MG63 (cell line): Measurements from ENCODE around the gene MARCHF6. TPM values are rescaled to one million over a fixed set of nuclear protein-coding genes. Genes with fewer than 3 reads are reported as not detected.
"Not testable (repeated sequence)": the region's sequence is repeated elsewhere in the genome, so short reads cannot be mapped to it uniquely, and the experiment has no call there.

Experiments used
- DNase-seq: peaks from one replicate; pipeline ENCODE4 v3.0.0-alpha.2; 2020
- H3K27me3 ChIP-seq: fragments of 250-450 bp; sonication (Bioruptor Pico); 2 replicates; pipeline ENCODE4 v1.5.1; 2020; ENCODE audit warnings: mild to moderate bottlenecking, moderate library complexity
- H3K36me3 ChIP-seq: fragments of 250-450 bp; sonication (Bioruptor Pico); 2 replicates; pipeline ENCODE4 v1.5.1; 2020; ENCODE audit warnings: mild to moderate bottlenecking, moderate library complexity
- H3K4me3 ChIP-seq: fragments of 250-450 bp; sonication (Bioruptor Pico); 2 replicates; pipeline ENCODE4 v1.5.1; 2020; ENCODE audit warnings: mild to moderate bottlenecking, moderate library complexity
- H3K9me3 ChIP-seq: fragments of 250-450 bp; sonication (Bioruptor Pico); 2 replicates; pipeline ENCODE4 v1.5.1; 2020; ENCODE audit warnings: mild to moderate bottlenecking, moderate library complexity
- total RNA-seq: library from RNA; depleted of rRNA; stranded (reverse); fragments of >200 nt; shearing (Covaris generic); gene quantifications from 2 replicates; pipeline ENCODE4 v1.2.3, GENCODE V29; 2014; ENCODE audit warnings: low replicate concordance

The MARCHF6 gene
- total RNA-seq, 1 experiment from 2014 or later = 72.8 TPM

- DNase-seq = no peak
- H3K4me3 ChIP-seq = no peak overlapping the region
- H3K27me3 ChIP-seq = no peaks in the 10 kb centered on the region
- no peaks in the 10 kb centered on the region for H3K9me3 ChIP-seq
- no peaks in the 10 kb centered on the region for H3K36me3 ChIP-seq
These were observed 17.6 kb upstream of the MARCHF6 start for GRCh38 chr5:10335711-10336470.

- Histone ChIP-seq H3K4me3 (no peak overlapping the region), H3K36me3 (no peaks in the 10 kb centered on the region), H3K9me3 (no peaks in the 10 kb centered on the region), H3K27me3 (no peaks in the 10 kb centered on the region)
- no peak for DNase-seq
These were observed 16.4 kb upstream of the MARCHF6 start for GRCh38 chr5:10337107-10337506.

- no peak for DNase-seq
- Histone ChIP-seq H3K36me3 (no peaks in the 10 kb centered on the region), H3K9me3 (no peaks in the 10 kb centered on the region)
These were observed 15.5 kb upstream of the MARCHF6 start for GRCh38 chr5:10337986-10338385.

GRCh38 chr5:10338686-10339057 is 14.8 kb upstream of the MARCHF6 start:
- Histone ChIP-seq H3K9me3 (no peaks in the 10 kb centered on the region), H3K36me3 (no peaks in the 10 kb centered on the region), H3K4me3 (no peak overlapping the region), H3K27me3 (no peaks in the 10 kb centered on the region)
- DNase-seq = no peak

More at GRCh38 chr5:10337986-10338385, 15.5 kb upstream of the MARCHF6 start:
- no peak overlapping the region for H3K4me3 ChIP-seq
- no peaks in the 10 kb centered on the region for H3K27me3 ChIP-seq

GRCh38 chr5:10339058-10339811 is 14.3 kb upstream of the MARCHF6 start:
- Histone ChIP-seq H3K4me3 (no peak overlapping the region), H3K36me3 (no peaks in the 10 kb centered on the region), H3K27me3 (no peaks in the 10 kb centered on the region), H3K9me3 (no peaks in the 10 kb centered on the region)
- no peak for DNase-seq

- H3K36me3 ChIP-seq = no peaks in the 10 kb centered on the region
- no peak overlapping the region for H3K4me3 ChIP-seq
- no peaks in the 10 kb centered on the region for H3K27me3 ChIP-seq
- DNase-seq = no peak
- no peaks in the 10 kb centered on the region for H3K9me3 ChIP-seq
These were observed 13.5 kb upstream of the MARCHF6 start for GRCh38 chr5:10339958-10340357.

GRCh38 chr5:10343486-10343885 is 10.0 kb upstream of the MARCHF6 start:
- H3K36me3 ChIP-seq = no peaks in the 10 kb centered on the region
- DNase-seq = peak; percentile 63
- H3K4me3 ChIP-seq = no peak overlapping the region
- H3K9me3 ChIP-seq = no peaks in the 10 kb centered on the region
- no peaks in the 10 kb centered on the region for H3K27me3 ChIP-seq

- not testable (repeated sequence) for H3K36me3 ChIP-seq, DNase-seq, H3K27me3 ChIP-seq, H3K9me3 ChIP-seq, H3K4me3 ChIP-seq
These were observed 8.9 kb upstream of the MARCHF6 start for GRCh38 chr5:10344461-10345106.

GRCh38 chr5:10348258-10348657 is 5.2 kb upstream of the MARCHF6 start:
- no peaks in the 10 kb centered on the region for H3K9me3 ChIP-seq
- H3K36me3 ChIP-seq = 0 out of 2 replicates have a peak, but pooled peaks cover 2% of the 10 kb centered on the region
- no peaks in the 10 kb centered on the region for H3K27me3 ChIP-seq
- no peak overlapping the region for H3K4me3 ChIP-seq
- DNase-seq = no peak

- peak; percentile 30 for DNase-seq
- H3K27me3 ChIP-seq = no peaks in the 10 kb centered on the region
These were observed 2.1 kb upstream of the MARCHF6 start for GRCh38 chr5:10351199-10351905.

GRCh38 chr5:10351919-10352318 is 1.6 kb upstream of the MARCHF6 start:
- Histone ChIP-seq H3K27me3 (no peaks in the 10 kb centered on the region), H3K4me3 (no peak overlapping the region), H3K9me3 (no peaks in the 10 kb centered on the region; the same call in 1 of the 2 replicates), H3K36me3 (peaks cover 13% of the 10 kb centered on the region)
- DNase-seq = no peak

More at GRCh38 chr5:10351199-10351905, 2.1 kb upstream of the MARCHF6 start:
- Histone ChIP-seq H3K9me3 (no peaks in the 10 kb centered on the region; the same call in 1 of the 2 replicates), H3K4me3 (no peak overlapping the region), H3K36me3 (peaks cover 7% of the 10 kb centered on the region)

GRCh38 chr5:10352430-10353240 is 860 bp upstream of the MARCHF6 start:
- peaks cover 15% of the 10 kb centered on the region for H3K36me3 ChIP-seq

GRCh38 chr5:10354048-10354872 is 765 bp downstream of the MARCHF6 start:
- H3K27me3 ChIP-seq = no peaks in the 10 kb centered on the region
- H3K4me3 ChIP-seq = peak overlapping the region; percentile 97
- H3K9me3 ChIP-seq = no peaks in the 10 kb centered on the region; the same call in 1 of the 2 replicates
- DNase-seq = peak; percentile 64
- peaks cover 27% of the 10 kb centered on the region for H3K36me3 ChIP-seq

More at GRCh38 chr5:10352430-10353240, 860 bp upstream of the MARCHF6 start:
- no peak for DNase-seq
- Histone ChIP-seq H3K9me3 (no peaks in the 10 kb centered on the region; the same call in 1 of the 2 replicates), H3K27me3 (no peaks in the 10 kb centered on the region), H3K4me3 (peak overlapping the region; percentile 97)

- Histone ChIP-seq H3K27me3 (no peaks in the 10 kb centered on the region), H3K36me3 (peaks cover 32% of the 10 kb centered on the region)
- DNase-seq = no peak
These were observed 1.8 kb downstream of the MARCHF6 start for GRCh38 chr5:10355071-10355889.

More at GRCh38 chr5:10355071-10355889, 1.8 kb downstream of the MARCHF6 start:
- Histone ChIP-seq H3K4me3 (peak overlapping the region; percentile 97), H3K9me3 (no peaks in the 10 kb centered on the region; the same call in 1 of the 2 replicates)
